Panc1 (cell line): ENCODE data around the gene THPO. TPM values are rescaled to one million over a fixed set of nuclear protein-coding genes. Genes with fewer than 3 reads are reported as not detected.

Experiments
- ATAC-seq: fragments of 200-7000 bp; cut with Tn5 transposase; 2 replicates; pipeline ENCODE4 v1.9.1; 2020; ENCODE audit warnings: mild to moderate bottlenecking, moderate library complexity
- BruUV-seq: library from RNA; stranded (reverse); fragments of 400-500 nt; replicated peaks from 2 replicates; lab custom pipeline; 2021; lab: Mats Ljungman, UMichigan
- CTCF ChIA-PET: fragments of 300-600 bp; sonication (Branson Sonifier 250); formaldehyde crosslinking; loops from one replicate; lab custom pipeline; 2022; ENCODE audit warnings: antibody characterized with exemption; lab: Charles Lee
- POLR2A ChIA-PET: fragments of 300-600 bp; sonication (Branson Sonifier 250); formaldehyde crosslinking; loops from one replicate; lab custom pipeline; 2022; ENCODE audit warnings: antibody characterized with exemption; lab: Charles Lee
- DNase-seq: peaks from one replicate; pipeline ENCODE4 v3.0.0-alpha.2; 2010; ENCODE audit warnings: low read depth, low spot score
- H3K27ac ChIP-seq: 2 replicates; pipeline ENCODE4 v1.5.1; 2011; ENCODE audit warnings: mild to moderate bottlenecking, low read length, inconsistent platforms
- H3K27me3 ChIP-seq: fragments of 200-500 bp; sonication (Bioruptor generic); 2 replicates; pipeline ENCODE4 v1.6.0; 2014; ENCODE audit warnings: low read length, inconsistent platforms; ENCODE audit not compliant: control insufficient read depth, insufficient read depth
- H3K36me3 ChIP-seq: fragments of 200-500 bp; sonication (Bioruptor generic); 2 replicates; pipeline ENCODE4 v1.5.1; 2014; ENCODE audit warnings: inconsistent platforms, mild to moderate bottlenecking, low read length, moderate library complexity; ENCODE audit not compliant: control insufficient read depth, insufficient read depth
- H3K4me1 ChIP-seq: 2 replicates; pipeline ENCODE4 v1.5.1; 2011; ENCODE audit warnings: inconsistent platforms, mild to moderate bottlenecking, low read length, moderate library complexity; ENCODE audit not compliant: control insufficient read depth, insufficient read depth
- H3K4me3 ChIP-seq, 2 experiments: 2 replicates each; pipeline ENCODE4 v1.5.1; 2011 to 2012; ENCODE audit warnings: low read depth in 2 of 2, low read length in 2 of 2, mild to moderate bottlenecking in 2 of 2, inconsistent platforms in 1 of 2, moderate library complexity in 1 of 2
- H3K9me3 ChIP-seq: fragments of 200-500 bp; sonication (Bioruptor generic); 2 replicates; pipeline ENCODE4 v1.5.1; 2014; ENCODE audit warnings: low read depth, mild to moderate bottlenecking, inconsistent platforms, low read length, moderate library complexity; ENCODE audit not compliant: control insufficient read depth, insufficient read depth
- POLR2AphosphoS5 ChIP-seq: IDR thresholded peaks from 2 replicates; pipeline ENCODE4 v1.6.1; 2012; ENCODE audit warnings: mild to moderate bottlenecking, low read depth, low read length, moderate library complexity
- SIN3A ChIP-seq: IDR thresholded peaks from 2 replicates; pipeline ENCODE4 v1.6.1; 2012; ENCODE audit warnings: low read depth, mild to moderate bottlenecking, low read length, moderate library complexity, borderline replicate concordance; ENCODE audit not compliant: insufficient read depth
- TCF7L2 ChIP-seq: IDR thresholded peaks from 2 replicates; pipeline ENCODE4 v1.6.1; 2011; ENCODE audit warnings: mild to moderate bottlenecking, low read depth, low read length, inconsistent platforms
- in situ Hi-C: cut with HindIII; loops from 2 replicates; pipeline ENCODE4 v1.10.0; 2016; ENCODE audit warnings: low sequenced_read_pairs, low pct_unique_long_range_greater_than_20kb
- intact Hi-C: fragments of 100-400 bp; cut with micrococcal nuclease; formaldehyde crosslinking; loops from one replicate; pipeline ENCODE4 v1.10.0; 2022; ENCODE audit not compliant: unreplicated experiment
- total RNA-seq: library from RNA; stranded (reverse); gene quantifications from one replicate; pipeline ENCODE4 v1.2.1, GENCODE V29; 2021; ENCODE audit not compliant: unreplicated experiment
- TF ChIP-seq, protein P1 (sequence below), 2 experiments: IDR thresholded peaks; 2 replicates each; pipeline ENCODE4 v1.6.1; 2011 to 2012; ENCODE audit warnings: low read depth in 2 of 2, control low read depth in 1 of 2, low read length in 1 of 2, mild to moderate bottlenecking in 1 of 2, moderate library complexity in 1 of 2; ENCODE audit not compliant: insufficient read depth in 1 of 2
- TF ChIP-seq, protein P2 (sequence below): fragments of 450-650 bp; IDR thresholded peaks from 2 replicates; pipeline ENCODE4 v1.5.1; 2017; ENCODE audit warnings: mild to moderate bottlenecking

The THPO gene
- total RNA-seq, 1 experiment from 2014 or later, result not detected

DNA sequence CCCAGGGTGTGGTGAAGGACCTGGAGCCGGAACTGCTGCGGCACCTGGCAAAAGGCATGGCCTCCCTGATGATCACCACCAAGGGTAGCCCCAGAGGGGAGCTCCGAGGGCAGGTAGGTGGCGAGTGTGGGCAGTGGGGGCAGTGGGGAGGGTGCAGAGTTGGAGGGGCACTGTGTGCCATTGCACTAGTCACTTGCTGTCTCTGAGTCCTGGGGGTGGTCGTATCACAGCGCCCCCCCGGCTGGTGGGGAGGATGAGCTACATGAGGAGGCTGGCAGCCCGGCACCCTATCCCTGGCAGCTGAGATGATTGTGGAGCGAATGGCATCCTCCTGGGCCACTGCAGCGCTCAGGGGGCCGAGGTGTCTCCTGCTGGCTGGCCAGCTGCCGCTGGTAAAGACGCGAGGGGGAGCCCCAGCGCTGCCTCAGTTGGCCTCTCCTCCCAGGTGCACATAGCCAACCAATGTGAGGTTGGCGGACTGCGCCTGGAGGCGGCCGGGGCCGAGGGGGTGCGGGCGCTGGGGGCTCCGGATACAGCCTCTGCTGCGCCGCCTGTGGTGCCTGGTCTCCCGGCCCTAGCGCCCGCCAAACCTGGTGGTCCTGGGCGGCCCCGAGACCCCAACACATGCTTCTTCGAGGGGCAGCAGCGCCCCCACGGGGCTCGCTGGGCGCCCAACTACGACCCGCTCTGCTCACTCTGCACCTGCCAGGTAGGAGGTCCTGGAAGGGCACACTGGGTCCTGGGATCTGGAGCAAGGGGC is 8.2 kb upstream of the THPO start:
- POLR2A ChIA-PET, result interaction anchor here (0.6 kb wide), 2 partner anchors 198 to 1093 kb away, joined by 6 to 10 read pairs; no protein-coding TSS in a partner anchor
- in situ Hi-C loops (no loop called here), intact Hi-C loops (no loop called here)
- no TSS peak for BruUV-seq
- H3K27me3 ChIP-seq, result no peaks in the 10 kb centered on the region
- TF ChIP-seq, protein P1, sequence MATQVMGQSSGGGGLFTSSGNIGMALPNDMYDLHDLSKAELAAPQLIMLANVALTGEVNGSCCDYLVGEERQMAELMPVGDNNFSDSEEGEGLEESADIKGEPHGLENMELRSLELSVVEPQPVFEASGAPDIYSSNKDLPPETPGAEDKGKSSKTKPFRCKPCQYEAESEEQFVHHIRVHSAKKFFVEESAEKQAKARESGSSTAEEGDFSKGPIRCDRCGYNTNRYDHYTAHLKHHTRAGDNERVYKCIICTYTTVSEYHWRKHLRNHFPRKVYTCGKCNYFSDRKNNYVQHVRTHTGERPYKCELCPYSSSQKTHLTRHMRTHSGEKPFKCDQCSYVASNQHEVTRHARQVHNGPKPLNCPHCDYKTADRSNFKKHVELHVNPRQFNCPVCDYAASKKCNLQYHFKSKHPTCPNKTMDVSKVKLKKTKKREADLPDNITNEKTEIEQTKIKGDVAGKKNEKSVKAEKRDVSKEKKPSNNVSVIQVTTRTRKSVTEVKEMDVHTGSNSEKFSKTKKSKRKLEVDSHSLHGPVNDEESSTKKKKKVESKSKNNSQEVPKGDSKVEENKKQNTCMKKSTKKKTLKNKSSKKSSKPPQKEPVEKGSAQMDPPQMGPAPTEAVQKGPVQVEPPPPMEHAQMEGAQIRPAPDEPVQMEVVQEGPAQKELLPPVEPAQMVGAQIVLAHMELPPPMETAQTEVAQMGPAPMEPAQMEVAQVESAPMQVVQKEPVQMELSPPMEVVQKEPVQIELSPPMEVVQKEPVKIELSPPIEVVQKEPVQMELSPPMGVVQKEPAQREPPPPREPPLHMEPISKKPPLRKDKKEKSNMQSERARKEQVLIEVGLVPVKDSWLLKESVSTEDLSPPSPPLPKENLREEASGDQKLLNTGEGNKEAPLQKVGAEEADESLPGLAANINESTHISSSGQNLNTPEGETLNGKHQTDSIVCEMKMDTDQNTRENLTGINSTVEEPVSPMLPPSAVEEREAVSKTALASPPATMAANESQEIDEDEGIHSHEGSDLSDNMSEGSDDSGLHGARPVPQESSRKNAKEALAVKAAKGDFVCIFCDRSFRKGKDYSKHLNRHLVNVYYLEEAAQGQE (IDR thresholded peaks at IDR 0.05; ENCODE audit: insufficient read depth in 1 of 2, low read depth in 2 of 2, low read length in 1 of 2), result no peak
- no peak for TF ChIP-seq POLR2AphosphoS5
- TF ChIP-seq, protein P2, sequence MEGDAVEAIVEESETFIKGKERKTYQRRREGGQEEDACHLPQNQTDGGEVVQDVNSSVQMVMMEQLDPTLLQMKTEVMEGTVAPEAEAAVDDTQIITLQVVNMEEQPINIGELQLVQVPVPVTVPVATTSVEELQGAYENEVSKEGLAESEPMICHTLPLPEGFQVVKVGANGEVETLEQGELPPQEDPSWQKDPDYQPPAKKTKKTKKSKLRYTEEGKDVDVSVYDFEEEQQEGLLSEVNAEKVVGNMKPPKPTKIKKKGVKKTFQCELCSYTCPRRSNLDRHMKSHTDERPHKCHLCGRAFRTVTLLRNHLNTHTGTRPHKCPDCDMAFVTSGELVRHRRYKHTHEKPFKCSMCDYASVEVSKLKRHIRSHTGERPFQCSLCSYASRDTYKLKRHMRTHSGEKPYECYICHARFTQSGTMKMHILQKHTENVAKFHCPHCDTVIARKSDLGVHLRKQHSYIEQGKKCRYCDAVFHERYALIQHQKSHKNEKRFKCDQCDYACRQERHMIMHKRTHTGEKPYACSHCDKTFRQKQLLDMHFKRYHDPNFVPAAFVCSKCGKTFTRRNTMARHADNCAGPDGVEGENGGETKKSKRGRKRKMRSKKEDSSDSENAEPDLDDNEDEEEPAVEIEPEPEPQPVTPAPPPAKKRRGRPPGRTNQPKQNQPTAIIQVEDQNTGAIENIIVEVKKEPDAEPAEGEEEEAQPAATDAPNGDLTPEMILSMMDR, result no peak
- TF ChIP-seq TCF7L2, result no peak
- no peak for TF ChIP-seq SIN3A
- H3K4me3 ChIP-seq, result no peak overlapping the region
- CTCF ChIA-PET, result interaction anchor here (0.6 to 1.0 kb wide), 2 partner anchors 15 to 214 kb away, joined by 3 to 4 read pairs; no protein-coding TSS in a partner anchor
- no peak overlapping the region for H3K27ac ChIP-seq
- no peaks in the 10 kb centered on the region for H3K9me3 ChIP-seq
- no peaks in the 10 kb centered on the region for H3K36me3 ChIP-seq
- DNase-seq (no peak), ATAC-seq (no peak)
- H3K4me1 ChIP-seq, result no peaks in the 10 kb centered on the region

DNA sequence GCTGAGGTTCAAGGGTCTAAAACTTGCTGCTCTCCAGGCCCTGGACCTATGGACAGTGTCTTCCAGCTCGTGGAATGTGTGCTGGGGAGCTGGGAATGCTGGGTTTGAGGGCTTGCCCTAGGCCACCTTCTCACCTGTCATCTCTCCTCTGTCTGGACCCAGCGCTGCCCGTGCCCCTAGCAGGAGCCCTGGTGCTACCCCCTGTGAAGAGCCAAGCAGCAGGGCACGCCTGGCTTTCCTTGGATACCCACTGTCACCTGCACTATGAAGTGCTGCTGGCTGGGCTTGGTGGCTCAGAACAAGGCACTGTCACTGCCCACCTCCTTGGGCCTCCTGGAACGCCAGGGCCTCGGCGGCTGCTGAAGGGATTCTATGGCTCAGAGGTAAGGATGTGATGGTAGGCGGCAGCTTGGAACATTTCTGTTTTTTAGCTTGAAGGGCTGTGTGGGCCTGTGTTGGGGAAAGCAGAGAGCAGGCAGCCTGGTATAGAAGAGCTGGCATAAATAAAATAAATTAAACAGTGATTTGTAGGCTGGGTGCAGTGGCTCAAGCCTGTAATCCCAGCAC is 6.9 kb upstream of the THPO start:
- DNase-seq (no peak), ATAC-seq (no peak)
- Histone ChIP-seq H3K4me3 (no peak overlapping the region), H3K27ac (no peak overlapping the region), H3K36me3 (no peaks in the 10 kb centered on the region), H3K27me3 (peaks cover 4% of the 10 kb centered on the region; the same call in 1 of the 2 replicates), H3K9me3 (no peaks in the 10 kb centered on the region), H3K4me1 (no peaks in the 10 kb centered on the region)
- no TSS peak for BruUV-seq
- intact Hi-C loops, result no loop called here
- ChIA-PET POLR2A (no interaction called here), CTCF (interaction anchor here (0.7 to 1.0 kb wide), 2 partner anchors 13 to 152 kb away, joined by 3 to 13 read pairs; no protein-coding TSS in a partner anchor)
- TF ChIP-seq, protein P2, result no peak
- TF ChIP-seq, protein P1 (IDR thresholded peaks at IDR 0.05; ENCODE audit: insufficient read depth in 1 of 2, low read depth in 2 of 2, low read length in 1 of 2), result no peak
- TF ChIP-seq TCF7L2 (no peak), POLR2AphosphoS5 (no peak), SIN3A (no peak)
- in situ Hi-C loops, result no loop called here
